GM18526 (cell line): ENCODE data around the gene KLHL13.

Experiments
- POLR2A ChIP-seq: IDR thresholded peaks from 3 replicates; pipeline ENCODE4 v1.6.1; 2011; ENCODE audit not compliant: insufficient read length; ENCODE audit errors: extremely low read depth

KLHL13 gene

GRCh38 chrX:118114971-118115370 is 1.6 kb downstream of the KLHL13 start:
- no peak for TF ChIP-seq POLR2A

- no peak for TF ChIP-seq POLR2A
These were observed 7.5 kb downstream of the KLHL13 start for GRCh38 chrX:118109065-118109464.

GRCh38 chrX:118108304-118108703 is 8.3 kb downstream of the KLHL13 start:
- no peak for TF ChIP-seq POLR2A

GRCh38 chrX:118100091-118100490 is 16.5 kb downstream of the KLHL13 start:
- no peak for TF ChIP-seq POLR2A

- TF ChIP-seq POLR2A: no peak
These were observed 28.5 kb downstream of the KLHL13 start for GRCh38 chrX:118088084-118088483.

- no peak for TF ChIP-seq POLR2A
These were observed 42.4 kb downstream of the KLHL13 start for GRCh38 chrX:118074196-118074595.

- TF ChIP-seq POLR2A: no peak
These were observed 49.6 kb downstream of the KLHL13 start for GRCh38 chrX:118066867-118067515.

- TF ChIP-seq POLR2A: no peak
These were observed 53.6 kb downstream of the KLHL13 start for GRCh38 chrX:118062817-118063615.

GRCh38 chrX:118062048-118062789 is 54.4 kb downstream of the KLHL13 start:
- TF ChIP-seq POLR2A: no peak

- TF ChIP-seq POLR2A: no peak
These were observed 57.7 kb downstream of the KLHL13 start for GRCh38 chrX:118058924-118059323.

- TF ChIP-seq POLR2A: no peak
These were observed 59.7 kb downstream of the KLHL13 start for GRCh38 chrX:118056870-118057269.

- TF ChIP-seq POLR2A: no peak
These were observed 66.9 kb downstream of the KLHL13 start for GRCh38 chrX:118049713-118050112.

- TF ChIP-seq POLR2A: no peak
These were observed 69.0 kb downstream of the KLHL13 start for GRCh38 chrX:118047446-118048186.

- no peak for TF ChIP-seq POLR2A
These were observed 77.0 kb downstream of the KLHL13 start for GRCh38 chrX:118039591-118039990.
